Sigmoid colon (tissue), 7 donors: Measurements from ENCODE around the gene ONECUT3. TPM values are rescaled to one million over a fixed set of nuclear protein-coding genes. Genes with fewer than 3 reads are reported as not detected.

Experiments used
- DNase-seq: peaks from one replicate; pipeline ENCODE4 v3.0.0-alpha.2; 2019
- H3K27ac ChIP-seq, 4 donors: fragments of 200-600 bp; sonication (generic); one replicate each; pipeline ENCODE4 v1.5.1; 2016 to 2019; ENCODE audit warnings: mild to moderate bottlenecking in 1 of 4
- H3K27me3 ChIP-seq, 3 donors: fragments of 200-600 bp; sonication (generic); one replicate each; pipeline ENCODE4 v1.5.1; 2019; ENCODE audit warnings: mild to moderate bottlenecking in 1 of 3
- H3K36me3 ChIP-seq, 4 donors: fragments of 200-600 bp; sonication (generic); one replicate each; pipeline ENCODE4 v1.5.1; 2016 to 2019
- H3K4me1 ChIP-seq, 4 donors: fragments of 200-600 bp; sonication (generic); one replicate each; pipeline ENCODE4 v1.5.1; 2017 to 2019
- H3K4me3 ChIP-seq, 4 donors: fragments of 200-600 bp; sonication (generic); one replicate each; pipeline ENCODE4 v1.5.1; 2017 to 2019; ENCODE audit warnings: mild to moderate bottlenecking in 2 of 4, moderate library complexity in 1 of 4
- H3K9me3 ChIP-seq, 4 donors: fragments of 200-600 bp in 3 of 4; sonication (generic) in 3 of 4; one replicate each; pipeline versions ENCODE4 v1.5.1 to v1.6.1; 2013 to 2019
- CTCF ChIP-seq, 4 experiments: fragments of 450-650 bp in 3 of 4; fragments of 200-600 bp in 1 of 4; IDR thresholded peaks; one replicate each; pipeline ENCODE4 v1.5.1; 2016 to 2019; ENCODE audit warnings: antibody characterized with exemption in 4 of 4, mild to moderate bottlenecking in 3 of 4, moderate library complexity in 2 of 4
- EP300 ChIP-seq, 4 donors: sonication (generic); formaldehyde crosslinking; IDR thresholded peaks; one replicate each; pipeline ENCODE4 v1.6.1; 2017; ENCODE audit warnings: antibody characterized with exemption in 4 of 4
- POLR2A ChIP-seq, 2 donors: fragments of 450-650 bp; IDR thresholded peaks; one replicate each; pipeline ENCODE4 v1.6.1; 2016; ENCODE audit warnings: antibody characterized with exemption in 2 of 2, mild to moderate bottlenecking in 2 of 2, moderate library complexity in 2 of 2
- POLR2AphosphoS5 ChIP-seq, 4 donors: sonication (generic); formaldehyde crosslinking; IDR thresholded peaks; one replicate each; pipeline ENCODE4 v1.6.1; 2017; ENCODE audit warnings: antibody characterized with exemption in 4 of 4
- WGBS, 2 donors: extraction: QIAGEN DNeasy Blood & Tissue Kit; methylation state at CpG; one replicate each; pipeline ENCODE4 v1.1.7; 2013; 5-methylcytosine and 5-hydroxymethylcytosine counted together
- intact Hi-C: fragments of 100-400 bp; cut with DNase I; formaldehyde crosslinking; loops from one replicate; pipeline ENCODE4 v1.15.1; 2023
- polyA plus RNA-seq, 3 donors: library from polyadenylated mRNA; stranded (reverse); fragments of 200-250 nt; gene quantifications; one replicate each; pipeline ENCODE4 v1.2.3, GENCODE V29; 2013
- total RNA-seq, 4 donors: library from RNA; depleted of rRNA; stranded (reverse); fragments of >200 nt; gene quantifications; one replicate each; pipeline ENCODE4 v1.1.0, GENCODE V29; 2016
- donor health status: healthy with polysubstance abuse.
- donor health status: Bipolar disorder and iron deficiency.
- donor health status: healthy.

Gene ONECUT3
- total and polyA plus RNA-seq, 7 donors: not detected

GRCh38 chr19:1805401-1806183 lies 52.3 kb downstream of the ONECUT3 start:
- DNase-seq: no peak
- H3K9me3 ChIP-seq: no peaks in the 10 kb centered on the region
- H3K4me3 ChIP-seq: no peak overlapping the region
- H3K27ac ChIP-seq: no peak overlapping the region
- intact Hi-C loops: no loop called here
- H3K27me3 ChIP-seq: no peaks in the 10 kb centered on the region
- no peaks in the 10 kb centered on the region for H3K4me1 ChIP-seq
- 84 to 90% methylated on average over 24 of the region's 24 CpGs for WGBS, 2 donors
- no peaks in the 10 kb centered on the region for H3K36me3 ChIP-seq
- TF ChIP-seq POLR2AphosphoS5 (IDR thresholded peaks at IDR 0.05) (no peak), EP300 (IDR thresholded peaks at IDR 0.05) (no peak), POLR2A (IDR thresholded peaks at IDR 0.05) (no peak), CTCF (IDR thresholded peaks at IDR 0.05) (no peak)

GRCh38 chr19:1806184-1807029 lies 53.1 kb downstream of the ONECUT3 start:
- 77 to 85% methylated on average over 45 of the region's 45 CpGs for WGBS, 2 donors
- H3K27ac ChIP-seq: no peak overlapping the region
- no peak for DNase-seq
- intact Hi-C loops: no loop called here
- no peaks in the 10 kb centered on the region for H3K36me3 ChIP-seq
- no peaks in the 10 kb centered on the region for H3K9me3 ChIP-seq
- H3K4me3 ChIP-seq: no peak overlapping the region
- H3K4me1 ChIP-seq: peaks cover 0 to 1% (median 0%) of the 10 kb centered on the region in 4 donors
- no peaks in the 10 kb centered on the region for H3K27me3 ChIP-seq
- TF ChIP-seq CTCF (IDR thresholded peaks at IDR 0.05): no peak

GRCh38 chr19:1807030-1807694 lies 53.9 kb downstream of the ONECUT3 start:
- H3K4me3 ChIP-seq: no peak overlapping the region
- H3K9me3 ChIP-seq: no peaks in the 10 kb centered on the region
- H3K4me1 ChIP-seq: peaks cover 0 to 9% (median 6%) of the 10 kb centered on the region in 4 donors
- no peak overlapping the region for H3K27ac ChIP-seq
- TF ChIP-seq POLR2AphosphoS5 (IDR thresholded peaks at IDR 0.05) (no peak), CTCF (IDR thresholded peaks at IDR 0.05) (no peak), EP300 (IDR thresholded peaks at IDR 0.05) (no peak), POLR2A (IDR thresholded peaks at IDR 0.05) (no peak)
- 56 to 76% methylated on average over 28 of the region's 28 CpGs for WGBS, 2 donors
- H3K36me3 ChIP-seq: no peaks in the 10 kb centered on the region
- H3K27me3 ChIP-seq: no peaks in the 10 kb centered on the region
- intact Hi-C loops: no loop called here
- DNase-seq: no peak

GRCh38 chr19:1807695-1808394 lies 54.5 kb downstream of the ONECUT3 start:
- peaks cover 0 to 13% (median 9%) of the 10 kb centered on the region in 4 donors for H3K4me1 ChIP-seq
- DNase-seq: no peak
- no peak for TF ChIP-seq CTCF (IDR thresholded peaks at IDR 0.05)
- TF ChIP-seq POLR2A (IDR thresholded peaks at IDR 0.05): no peak
- TF ChIP-seq EP300 (IDR thresholded peaks at IDR 0.05): no peak
- TF ChIP-seq POLR2AphosphoS5 (IDR thresholded peaks at IDR 0.05): no peak
- intact Hi-C loops: no loop called here
- no peak overlapping the region for H3K4me3 ChIP-seq
- H3K27ac ChIP-seq: no peak overlapping the region
- H3K36me3 ChIP-seq: no peaks in the 10 kb centered on the region
- H3K9me3 ChIP-seq: no peaks in the 10 kb centered on the region
- 38 to 78% methylated on average over 30 of the region's 30 CpGs for WGBS, 2 donors
- H3K27me3 ChIP-seq: no peaks in the 10 kb centered on the region
